HG03439 (cell line): ENCODE results near the gene FAAP20.

Source experiments
- ATAC-seq: cut with Tn5 transposase; IDR thresholded peaks from one replicate; pipeline ENCODE4 v1.9.1; 2021; ENCODE audit warnings: mild to moderate bottlenecking, moderate library complexity; ENCODE audit not compliant: unreplicated experiment

The FAAP20 gene

GRCh38 chr1:2230781-2231531 is 36.4 kb upstream of the FAAP20 start:
- no peak for ATAC-seq

- ATAC-seq, result no peak
These were observed 35.5 kb upstream of the FAAP20 start for GRCh38 chr1:2229911-2230731.

GRCh38 chr1:2229037-2229864 is 34.7 kb upstream of the FAAP20 start:
- ATAC-seq, result no peak

GRCh38 chr1:2228694-2229036 is 34.1 kb upstream of the FAAP20 start:
- no peak for ATAC-seq

- ATAC-seq, result no peak
These were observed 33.6 kb upstream of the FAAP20 start, which contains the start of gene SKI for GRCh38 chr1:2228157-2228594. TSS of gene SKI (plus strand) at chr1:2228319. CDS start at chr1:2228767, 448 bp downstream.

- ATAC-seq, result peak; percentile 92
These were observed 33.0 kb upstream of the FAAP20 start for GRCh38 chr1:2227346-2228156.

GRCh38 chr1:2226525-2227345 is 32.2 kb upstream of the FAAP20 start:
- ATAC-seq, result no peak

GRCh38 chr1:2224631-2225428 is 30.3 kb upstream of the FAAP20 start:
- no peak for ATAC-seq

- no peak for ATAC-seq
These were observed 29.6 kb upstream of the FAAP20 start for GRCh38 chr1:2224170-2224584.

GRCh38 chr1:2221271-2221670 is 26.7 kb upstream of the FAAP20 start:
- ATAC-seq, result no peak

GRCh38 chr1:2216767-2217058 is 22.1 kb upstream of the FAAP20 start:
- ATAC-seq, result no peak

GRCh38 chr1:2215909-2216766 is 21.6 kb upstream of the FAAP20 start:
- ATAC-seq, result no peak

GRCh38 chr1:2215329-2215728 is 20.8 kb upstream of the FAAP20 start:
- no peak for ATAC-seq

GRCh38 chr1:2214541-2215241 is 20.1 kb upstream of the FAAP20 start:
- ATAC-seq, result no peak

GRCh38 chr1:2213576-2214505 is 19.3 kb upstream of the FAAP20 start:
- no peak for ATAC-seq
